Inflammatory macrophage treated with lipopolysaccharide for 1 hour (primary cell): ENCODE measurements around the gene RHOD.
A peak's percentile ranks its signal among the peaks of the same experiment; 100 is the strongest.

Source experiments
- DNase-seq, 2 donors: peaks; one replicate each; pipeline ENCODE4 v3.0.0-alpha.2; 2020 to 2022

Gene RHOD

DNA sequence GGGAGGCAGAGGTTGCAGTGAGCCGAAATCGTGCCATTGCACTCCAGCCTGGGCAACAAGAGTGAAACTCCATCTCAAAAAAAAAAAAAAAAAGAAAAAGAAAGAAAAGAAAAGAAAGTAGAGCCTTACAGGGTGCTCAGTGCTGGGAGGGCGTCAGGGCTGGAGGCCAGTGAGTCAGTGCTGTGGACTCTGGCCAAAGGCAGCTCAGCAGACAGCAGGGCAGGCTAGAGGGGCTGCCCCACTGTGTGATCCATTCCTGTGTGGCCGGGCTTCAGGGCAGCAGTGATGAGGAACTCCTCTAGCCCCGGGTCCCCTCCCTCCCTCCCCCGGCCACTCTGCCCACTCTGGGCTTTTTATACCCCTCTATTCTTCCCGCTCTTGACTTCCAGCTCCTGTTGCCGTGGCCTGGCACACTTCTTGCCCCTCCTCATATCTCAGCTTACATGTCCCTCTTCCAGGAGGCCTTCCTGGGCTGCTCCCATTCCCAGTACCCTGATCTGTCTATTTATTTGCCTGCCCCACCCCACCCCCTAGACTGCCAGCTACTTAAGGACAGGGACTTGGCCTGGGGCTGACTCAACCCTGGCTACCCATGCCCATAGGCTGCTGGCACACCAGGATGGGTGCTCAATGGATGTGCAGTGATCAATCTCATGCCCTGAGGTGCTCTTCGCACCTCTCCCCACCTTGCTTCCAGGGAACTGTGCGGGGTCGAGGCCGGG, 23.7 kb upstream of the RHOD start:
- DNase-seq, result peak; percentile 27 to 72

DNA sequence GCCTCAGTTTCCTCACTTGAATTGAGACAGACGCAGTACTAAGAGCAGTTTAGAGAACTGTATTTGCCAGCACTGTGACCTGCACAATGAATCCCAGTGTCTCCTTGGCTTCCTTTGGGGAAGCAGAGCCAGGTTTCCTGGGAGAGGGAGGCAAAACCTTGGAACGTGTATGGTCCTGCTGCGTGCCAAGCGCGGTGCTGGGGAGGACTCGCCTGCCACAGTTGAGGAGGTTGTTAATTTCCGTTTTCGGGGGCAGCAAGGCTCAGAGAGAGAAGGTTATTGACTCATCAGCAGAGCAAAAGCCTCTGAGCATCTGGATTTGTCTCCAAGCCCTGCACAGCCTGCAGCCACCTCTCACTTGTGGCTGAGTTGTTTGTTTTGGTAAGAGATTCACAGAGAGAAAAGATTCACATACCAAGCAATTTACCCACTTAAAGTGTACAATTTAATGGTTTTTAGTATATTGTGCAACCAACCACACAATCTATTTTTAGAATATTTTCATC, 22.9 kb upstream of the RHOD start:
- peak; percentile 21 to 28 for DNase-seq

DNA sequence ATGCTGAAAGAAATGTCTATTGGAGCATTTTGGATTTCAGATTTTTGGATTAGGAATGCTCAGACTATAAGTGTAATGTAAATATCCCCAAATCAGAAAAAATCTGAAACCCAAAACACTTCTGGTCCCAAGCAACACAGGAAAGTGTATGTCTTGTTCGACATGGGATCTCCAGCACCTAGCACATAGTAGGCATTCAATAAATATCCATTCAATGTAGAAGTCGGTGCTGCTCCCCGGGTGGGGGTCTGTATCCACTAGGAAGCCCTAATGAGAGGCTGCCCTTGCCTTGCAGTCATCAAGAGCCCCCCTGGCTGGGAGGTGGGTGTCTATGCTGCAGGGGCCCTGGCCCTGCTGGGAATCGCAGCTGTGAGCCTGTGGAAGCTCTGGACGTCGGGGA, 22.3 kb upstream of the RHOD start:
- DNase-seq, result no peak

DNA sequence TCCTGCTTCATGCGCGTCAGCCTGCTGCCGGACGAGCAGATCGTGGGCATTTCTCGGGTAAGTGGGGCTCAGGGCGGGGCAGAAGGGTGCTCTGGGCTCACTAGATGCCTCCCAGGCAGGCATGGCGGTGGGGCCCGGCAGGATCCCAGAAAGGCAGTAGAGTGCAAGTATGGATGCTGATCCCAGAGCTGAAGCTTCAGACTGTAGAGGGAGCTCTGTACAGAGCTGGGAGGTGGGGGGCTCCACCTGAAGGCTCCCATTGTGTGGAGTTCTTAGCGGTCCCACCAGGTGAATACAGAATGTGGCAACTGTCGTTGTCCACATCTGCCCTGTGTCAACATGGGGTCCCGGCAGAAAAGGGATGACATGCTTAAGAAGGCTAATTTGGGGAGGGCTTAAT, 16.5 kb upstream of the RHOD start:
- DNase-seq, result no peak

DNA sequence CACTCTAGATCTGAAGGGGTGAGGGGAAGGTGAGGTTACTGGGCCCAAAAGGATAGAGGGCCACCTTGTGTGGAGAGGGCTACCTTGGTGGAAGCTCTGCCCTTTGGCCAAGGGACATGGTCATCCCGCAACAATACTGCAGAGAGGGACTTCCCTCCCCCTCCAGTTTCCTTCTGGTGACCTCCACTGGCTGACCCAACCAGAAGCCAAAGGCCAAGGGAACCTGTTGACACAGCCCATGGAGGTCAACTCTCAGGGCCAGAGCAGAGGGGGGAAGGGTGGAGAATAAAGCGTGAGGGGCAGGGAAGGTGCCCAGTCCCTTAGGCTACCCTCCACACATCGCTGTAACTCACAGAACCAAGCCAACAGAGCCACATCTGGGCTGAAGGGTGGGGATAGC, 15.0 kb upstream of the RHOD start:
- DNase-seq, result no peak

DNA sequence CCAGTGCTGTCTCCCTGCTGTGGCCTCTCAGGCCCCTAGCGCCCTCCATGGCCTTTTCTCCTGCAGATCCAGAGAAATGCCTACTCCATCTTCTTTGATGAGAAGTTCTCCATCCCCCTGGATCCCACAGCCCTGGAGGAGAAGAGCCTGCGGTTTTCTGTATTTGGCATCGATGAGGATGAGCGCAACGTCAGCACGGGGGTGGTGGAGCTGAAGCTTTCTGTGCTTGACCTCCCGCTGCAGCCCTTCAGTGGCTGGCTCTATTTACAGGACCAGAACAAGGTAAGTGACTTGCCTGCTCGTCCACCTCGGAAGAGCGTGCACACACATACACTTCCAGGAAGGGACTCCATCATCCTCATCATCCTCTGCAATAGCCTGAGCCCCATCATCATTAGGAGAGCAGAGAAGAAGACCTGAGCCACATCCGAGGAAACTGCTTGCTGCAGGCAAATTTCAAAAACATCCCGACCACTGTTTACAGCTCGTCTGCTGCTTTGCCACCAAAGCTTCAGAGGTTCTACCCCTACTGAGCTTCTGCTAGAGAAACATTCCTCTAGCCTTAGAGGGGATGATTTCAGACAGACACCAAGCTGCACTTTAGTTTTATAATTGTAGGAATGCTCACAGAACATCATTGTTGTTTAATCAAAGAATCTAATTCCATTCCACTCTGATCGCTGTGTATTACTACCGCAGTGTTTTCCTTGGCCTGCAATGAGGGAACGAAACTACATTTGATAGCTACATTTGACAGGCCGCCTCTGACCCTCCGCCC, 12.9 kb upstream of the RHOD start:
- DNase-seq, result no peak

DNA sequence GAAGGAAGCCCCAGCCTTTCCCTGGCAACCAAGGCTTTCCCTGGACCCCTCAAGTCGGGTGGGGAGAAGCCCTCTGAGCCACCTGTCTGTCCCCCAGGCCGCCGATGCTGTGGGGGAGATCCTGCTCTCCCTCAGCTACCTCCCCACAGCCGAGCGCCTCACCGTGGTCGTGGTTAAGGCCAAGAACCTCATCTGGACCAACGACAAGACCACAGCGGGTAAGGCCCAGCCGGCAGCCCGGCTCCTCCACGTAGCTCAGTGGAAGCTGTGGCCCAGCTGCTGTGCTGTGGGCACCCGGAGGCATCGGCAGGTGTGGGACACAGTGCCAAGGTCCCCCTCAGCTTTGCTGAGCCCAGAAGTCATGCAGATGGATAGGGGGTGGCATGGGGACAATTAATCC, 12.2 kb upstream of the RHOD start:
- no peak for DNase-seq

DNA sequence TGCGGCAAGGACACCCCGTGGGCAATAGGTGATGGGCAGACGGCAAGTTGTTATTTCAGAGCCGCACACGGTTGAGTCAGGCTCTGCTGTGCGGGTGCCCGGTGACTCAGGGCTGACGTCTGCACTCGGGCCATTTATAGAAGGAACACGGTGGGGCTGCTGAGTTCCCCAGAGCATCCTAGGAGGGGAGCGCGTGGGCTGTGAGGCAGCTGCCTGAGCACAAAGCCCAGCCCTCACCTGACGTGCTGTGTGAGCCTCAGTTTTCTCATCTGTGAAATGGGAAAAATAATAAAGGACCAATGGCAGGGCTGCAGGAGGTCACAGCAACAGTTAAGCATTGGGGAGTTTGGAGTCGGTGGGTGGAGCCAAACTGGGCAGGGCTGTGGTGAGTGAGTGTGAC, 11.3 kb upstream of the RHOD start:
- DNase-seq, result no peak

DNA sequence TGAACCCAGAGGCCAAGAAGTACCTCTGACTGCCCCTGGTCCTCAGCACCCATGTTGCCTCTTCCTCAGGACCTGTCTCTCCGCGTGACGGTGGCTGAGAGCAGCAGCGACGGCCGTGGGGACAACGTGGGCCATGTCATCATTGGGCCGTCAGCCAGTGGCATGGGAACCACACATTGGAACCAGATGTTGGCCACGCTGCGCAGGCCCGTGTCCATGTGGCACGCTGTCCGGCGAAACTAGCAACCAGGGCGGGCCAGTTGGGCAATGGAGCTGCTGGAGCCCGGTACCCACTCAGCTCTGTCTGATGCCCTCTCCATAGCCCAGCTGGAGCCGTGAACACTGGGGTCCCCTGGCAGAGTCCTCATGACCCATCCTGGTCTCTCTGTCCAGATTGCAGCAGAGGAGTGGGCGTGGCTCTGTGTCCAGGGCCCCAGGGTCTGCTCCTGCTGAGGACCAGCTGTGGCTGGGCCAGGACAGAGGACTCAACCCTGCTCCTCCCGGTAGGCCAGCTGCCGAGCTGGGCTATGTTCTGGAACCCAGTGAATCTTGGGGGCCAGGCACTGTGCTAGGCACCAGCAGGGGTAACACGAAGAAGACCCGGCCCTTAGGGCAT, 8.0 kb upstream of the RHOD start:
- no peak for DNase-seq

DNA sequence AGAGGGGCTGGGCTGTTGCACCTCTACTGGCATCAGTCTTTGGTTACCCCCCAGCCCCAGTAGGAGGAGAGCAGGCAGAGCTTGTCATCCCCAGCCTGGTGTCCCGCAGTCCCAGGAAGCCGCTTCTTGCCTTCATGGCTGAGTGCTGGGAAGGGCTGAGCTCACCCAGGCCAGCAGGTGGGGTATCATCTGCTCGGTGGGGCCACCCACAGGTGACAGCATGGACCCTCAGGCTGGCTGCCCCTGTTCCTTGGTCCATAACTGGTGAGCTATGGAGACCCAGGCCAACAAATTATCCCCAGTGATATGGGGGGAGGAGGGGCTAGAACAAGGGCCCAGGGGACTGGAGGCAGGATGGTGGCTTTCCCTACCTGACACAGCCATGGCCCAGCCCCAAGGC, 6.5 kb upstream of the RHOD start:
- DNase-seq, result no peak

DNA sequence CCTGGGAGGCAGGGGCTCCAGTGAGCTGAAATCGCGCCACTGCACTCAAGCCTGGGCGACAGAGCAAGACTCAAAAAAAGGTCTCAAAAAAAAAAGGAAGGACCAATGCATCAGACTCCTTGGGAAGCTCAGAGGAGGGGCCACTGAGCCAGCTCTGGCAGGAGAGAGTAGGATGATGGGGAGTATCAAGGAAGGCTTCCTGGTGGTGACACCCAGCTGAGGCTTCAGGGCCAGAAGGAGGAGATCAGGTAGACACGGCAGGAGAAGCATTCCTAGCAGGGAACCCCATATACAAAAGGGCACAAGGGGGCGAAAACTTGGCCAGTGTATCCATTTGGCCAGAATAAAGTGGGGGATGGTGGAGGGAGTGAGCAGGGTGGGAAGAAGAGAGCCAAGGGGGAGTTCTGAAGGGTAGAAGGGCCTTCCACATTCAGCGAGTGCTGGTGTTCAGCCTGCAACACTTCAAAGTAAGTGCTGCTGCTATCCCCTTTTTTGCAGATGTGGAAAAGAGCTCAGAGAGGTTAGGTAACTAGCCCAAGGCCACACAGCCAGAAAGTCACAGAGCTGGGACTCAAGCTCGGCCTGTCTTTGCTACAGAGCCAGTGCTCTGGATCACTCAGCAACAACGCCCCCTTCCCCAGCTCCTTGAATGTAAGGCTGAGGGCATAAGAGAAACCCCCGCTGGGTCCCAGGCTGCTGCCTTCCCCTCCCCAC, 5.3 kb upstream of the RHOD start:
- DNase-seq, result no peak

DNA sequence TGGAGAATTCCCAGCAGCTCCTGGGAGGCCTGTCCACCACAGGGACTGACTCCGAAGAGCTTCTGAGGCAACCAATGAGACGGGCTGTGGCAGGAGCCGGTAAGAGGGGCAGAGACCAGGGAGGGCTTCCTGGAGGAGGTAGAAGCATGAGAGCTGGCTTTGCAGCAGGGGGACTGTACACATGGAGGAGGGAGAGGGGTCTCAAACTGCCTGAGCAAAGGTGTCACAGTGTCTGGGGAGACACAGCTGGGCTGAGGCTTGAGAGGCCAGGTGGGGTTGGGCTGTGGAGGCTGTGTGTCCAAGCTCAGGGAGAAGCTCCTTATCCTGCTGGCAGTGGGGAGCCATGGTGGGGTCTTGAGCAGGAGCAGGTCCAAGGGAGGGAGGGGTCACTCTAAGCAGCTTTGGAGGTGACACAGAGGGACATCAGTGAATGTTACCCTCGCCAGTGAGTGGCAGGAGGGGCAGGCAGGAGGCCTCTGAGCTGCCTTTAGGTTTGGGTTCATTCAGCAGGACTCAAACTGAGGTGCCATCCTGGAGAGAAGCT, 4.6 kb upstream of the RHOD start:
- DNase-seq, result no peak

DNA sequence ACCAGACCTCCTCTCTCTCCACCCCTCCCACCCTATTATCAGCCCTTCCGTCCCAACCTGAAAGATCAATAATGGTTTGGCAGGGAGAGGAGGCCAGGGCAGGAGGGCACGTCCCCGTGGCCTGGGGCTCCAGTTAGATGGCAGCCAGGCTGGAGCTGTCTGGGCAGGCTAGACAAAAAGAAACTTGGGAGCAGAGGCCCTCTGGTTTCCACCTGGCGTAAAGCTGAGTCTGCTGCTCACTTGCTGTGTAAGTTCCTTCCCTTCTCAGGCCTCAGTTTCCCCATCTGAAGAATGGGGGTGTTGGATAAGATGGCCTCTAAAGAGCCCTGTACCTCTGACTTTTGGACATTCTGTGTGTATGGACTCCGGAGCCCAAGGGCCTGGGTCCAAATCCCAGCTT, 3.8 kb upstream of the RHOD start:
- DNase-seq, result no peak

DNA sequence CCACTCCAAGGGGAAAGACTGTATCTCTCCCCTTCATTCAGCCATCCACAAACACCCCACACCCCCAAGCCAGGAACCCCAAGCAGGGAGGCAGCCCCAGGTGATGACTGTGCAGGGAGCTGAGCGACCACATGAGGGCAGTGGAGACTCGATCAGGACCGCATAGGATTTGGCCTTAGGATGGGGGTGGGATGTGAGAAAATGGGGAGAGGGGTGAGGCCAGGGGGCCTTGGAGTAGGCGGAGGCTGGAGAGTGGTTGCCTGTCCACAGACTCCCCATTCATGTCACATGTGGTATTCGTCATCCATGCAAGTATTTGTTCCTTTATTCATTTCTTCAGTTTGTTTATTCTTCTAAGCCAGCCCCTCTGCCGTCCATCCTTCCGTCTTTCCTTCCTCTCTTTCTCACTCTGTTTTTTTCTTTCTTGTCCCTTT, 2.7 kb upstream of the RHOD start:
- peak in 1 of 2 donors; percentile 52 for DNase-seq

DNA sequence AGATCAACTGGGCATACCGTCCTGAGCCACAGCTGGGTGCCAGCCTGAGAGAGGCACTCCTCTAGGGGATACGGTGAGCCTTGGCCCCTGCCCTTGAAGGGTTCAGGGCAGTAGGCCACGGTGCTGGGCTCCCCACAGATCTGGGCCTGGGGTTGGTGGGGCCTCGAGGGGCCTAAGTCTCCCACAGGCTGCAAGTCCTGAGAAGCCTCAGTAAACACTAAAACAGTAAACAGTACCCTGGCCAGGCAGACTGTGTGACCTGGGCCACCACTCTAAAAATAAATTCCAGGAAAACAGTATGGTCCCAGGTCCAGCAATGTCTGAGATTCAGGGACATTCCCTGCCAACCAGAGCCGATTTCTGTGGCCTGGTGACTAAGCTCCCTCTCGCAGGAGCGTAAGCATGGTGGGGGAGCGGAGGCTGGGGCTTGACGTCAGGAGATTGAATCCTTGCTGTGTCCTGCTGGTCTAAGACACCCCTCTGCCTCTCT, 2.3 kb upstream of the RHOD start:
- no peak for DNase-seq

DNA sequence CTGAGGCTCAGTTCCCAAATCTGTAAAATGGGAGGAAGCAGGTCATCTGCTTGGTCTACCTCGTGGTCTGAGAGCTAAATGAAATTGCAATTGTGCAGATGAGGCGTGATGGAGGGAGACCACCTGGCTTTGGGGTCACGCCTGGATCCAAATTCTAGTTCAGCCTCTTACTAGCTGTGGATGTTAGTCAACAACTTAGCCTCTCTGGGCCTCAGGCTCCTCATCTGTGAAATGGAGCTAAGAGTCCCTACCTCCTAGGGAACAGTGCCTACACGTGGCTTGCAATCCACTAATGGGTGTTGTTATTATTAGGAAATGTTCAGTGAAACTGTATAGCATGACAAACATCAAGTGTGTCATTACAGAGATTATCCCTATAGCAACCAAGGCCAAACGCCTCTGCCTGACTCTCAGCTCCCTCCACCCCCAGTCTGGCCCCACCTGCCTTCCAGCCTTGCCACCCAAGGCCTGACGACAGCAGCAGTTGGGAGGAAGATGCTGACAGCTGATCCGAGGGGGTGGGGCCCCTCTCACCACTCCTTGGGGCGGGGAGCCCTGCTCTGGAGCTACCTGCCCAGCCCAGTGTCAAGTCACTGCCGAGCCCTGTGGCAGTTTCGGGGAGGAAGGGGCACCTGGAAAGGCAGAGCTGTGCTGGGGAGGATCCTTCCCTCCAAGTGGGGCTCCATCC, 1.7 kb upstream of the RHOD start:
- DNase-seq, result peak in 1 of 2 donors; percentile 64

DNA sequence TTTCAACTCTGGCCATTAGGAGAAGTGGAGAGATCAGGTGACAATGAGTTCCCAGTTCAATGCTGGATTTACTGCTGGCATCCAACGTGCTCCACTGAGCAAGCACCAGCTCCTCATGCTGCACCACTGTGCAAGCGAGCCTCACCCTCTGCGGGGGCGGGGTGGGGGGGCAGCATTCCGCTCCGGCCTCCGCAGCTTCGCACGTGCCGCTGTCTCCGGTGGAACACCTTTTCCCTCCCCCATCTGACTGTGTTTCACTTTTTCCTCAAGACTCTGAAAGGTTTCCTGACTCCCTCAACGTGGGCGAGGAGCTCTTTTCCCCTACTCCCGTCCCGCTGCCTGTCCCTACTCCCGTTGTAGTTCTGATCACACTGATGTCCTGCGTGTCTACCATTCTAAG, 835 bp upstream of the RHOD start:
- DNase-seq, result no peak

DNA sequence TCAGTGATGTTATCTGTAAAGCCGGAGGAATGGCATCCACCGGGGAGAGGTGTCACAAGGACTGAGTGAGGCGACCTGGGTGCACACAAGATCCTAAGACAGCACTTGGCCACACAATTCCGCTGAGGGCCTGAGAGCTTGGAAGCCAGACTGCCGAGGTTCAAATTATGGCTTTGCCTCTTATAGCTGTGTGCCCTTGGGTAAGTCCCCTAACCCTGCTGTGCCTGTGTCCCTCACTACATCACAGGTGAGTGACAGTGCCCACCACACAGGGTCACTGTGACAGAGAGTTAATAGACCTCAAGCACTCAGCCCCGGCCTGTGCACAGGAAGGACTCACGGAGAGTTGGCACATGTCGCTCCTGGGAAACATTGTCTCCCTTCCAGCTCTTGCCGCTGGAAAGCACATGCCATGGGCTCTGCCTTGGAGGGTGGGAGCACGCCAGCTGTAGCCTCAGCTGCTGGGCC, 592 bp downstream of the RHOD start:
- no peak for DNase-seq

DNA sequence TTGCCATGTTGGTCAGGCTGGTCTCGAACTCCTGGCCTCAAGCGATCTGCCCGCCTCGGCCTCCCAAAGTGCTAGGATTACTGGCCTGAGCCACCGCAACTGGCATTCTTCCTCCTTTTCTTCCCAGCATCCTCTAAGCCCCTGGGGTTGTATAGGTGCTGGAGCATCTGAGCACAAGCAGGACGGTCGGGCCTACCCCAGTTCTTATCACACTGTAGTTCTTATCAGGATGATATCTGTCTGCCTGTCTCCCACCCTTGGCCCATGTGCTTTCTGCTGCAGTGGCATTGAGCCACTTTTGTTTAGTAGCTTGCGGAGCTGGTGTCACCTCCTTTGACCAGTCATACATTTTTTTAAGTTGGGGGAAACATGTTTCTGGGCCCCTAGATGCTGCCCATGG, 1.9 kb downstream of the RHOD start:
- no peak for DNase-seq

DNA sequence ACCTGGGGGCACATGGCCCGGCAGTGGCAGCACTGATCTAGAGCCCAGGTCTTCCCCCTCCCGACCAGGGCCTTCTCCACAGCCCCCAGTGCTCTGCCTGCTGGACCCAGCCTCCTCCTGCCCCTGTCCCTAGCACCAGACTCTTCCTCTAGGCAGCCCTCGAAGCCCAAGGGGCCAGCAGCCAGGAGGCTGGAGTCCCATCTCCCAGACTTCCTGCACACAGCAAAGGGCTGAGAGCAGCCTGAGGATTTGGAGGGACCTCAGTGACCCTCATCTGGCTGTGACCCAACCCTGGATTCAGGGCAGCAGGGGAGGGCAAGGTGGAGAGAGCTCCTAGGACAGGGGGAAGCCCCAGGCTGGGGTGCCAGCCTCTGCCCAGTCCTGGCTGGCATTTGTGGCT, 3.0 kb downstream of the RHOD start:
- DNase-seq, result no peak

DNA sequence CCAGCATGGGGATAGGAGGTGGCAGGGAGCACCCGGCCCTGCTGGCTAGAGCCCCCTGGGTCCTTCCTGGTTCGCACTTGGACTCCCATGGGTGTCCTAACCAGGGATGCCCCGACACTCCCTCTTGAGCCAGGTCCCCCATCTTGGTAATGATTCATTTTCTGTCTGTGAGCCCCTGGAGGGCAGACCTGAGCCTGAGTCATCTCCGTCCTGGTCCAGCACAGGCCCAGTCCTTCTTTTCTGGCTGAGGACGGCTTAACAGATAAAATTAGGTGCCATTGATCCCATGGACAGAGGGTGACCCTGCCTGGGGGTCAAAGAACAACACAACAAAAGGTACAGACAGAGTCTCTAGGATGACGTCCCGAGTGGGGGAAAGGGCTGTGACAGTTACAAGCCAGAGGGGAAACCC, 3.5 kb downstream of the RHOD start:
- no peak for DNase-seq
